ENCODE data around the gene NRROS.
"Not testable (repeated sequence)": the region's sequence is repeated elsewhere in the genome, so short reads cannot be mapped to it uniquely, and the experiment has no call there.

Gene NRROS

GRCh38 chr3:196634829-196635228 is 4.7 kb upstream of the NRROS start:
- DNase-seq, result no peak
- Histone ChIP-seq H3K36me3 (no peaks in the 10 kb centered on the region), H3K27me3 (ENCODE audit: insufficient read depth, low read depth, severe bottlenecking) (no peaks in the 10 kb centered on the region), H3K9me3 (ENCODE audit: severe bottlenecking) (no peaks in the 10 kb centered on the region), H3K4me3 (ENCODE audit: low read depth, low read length) (no peak overlapping the region), H3K27ac (no peak overlapping the region)
- TF ChIP-seq, protein P1, sequence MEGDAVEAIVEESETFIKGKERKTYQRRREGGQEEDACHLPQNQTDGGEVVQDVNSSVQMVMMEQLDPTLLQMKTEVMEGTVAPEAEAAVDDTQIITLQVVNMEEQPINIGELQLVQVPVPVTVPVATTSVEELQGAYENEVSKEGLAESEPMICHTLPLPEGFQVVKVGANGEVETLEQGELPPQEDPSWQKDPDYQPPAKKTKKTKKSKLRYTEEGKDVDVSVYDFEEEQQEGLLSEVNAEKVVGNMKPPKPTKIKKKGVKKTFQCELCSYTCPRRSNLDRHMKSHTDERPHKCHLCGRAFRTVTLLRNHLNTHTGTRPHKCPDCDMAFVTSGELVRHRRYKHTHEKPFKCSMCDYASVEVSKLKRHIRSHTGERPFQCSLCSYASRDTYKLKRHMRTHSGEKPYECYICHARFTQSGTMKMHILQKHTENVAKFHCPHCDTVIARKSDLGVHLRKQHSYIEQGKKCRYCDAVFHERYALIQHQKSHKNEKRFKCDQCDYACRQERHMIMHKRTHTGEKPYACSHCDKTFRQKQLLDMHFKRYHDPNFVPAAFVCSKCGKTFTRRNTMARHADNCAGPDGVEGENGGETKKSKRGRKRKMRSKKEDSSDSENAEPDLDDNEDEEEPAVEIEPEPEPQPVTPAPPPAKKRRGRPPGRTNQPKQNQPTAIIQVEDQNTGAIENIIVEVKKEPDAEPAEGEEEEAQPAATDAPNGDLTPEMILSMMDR (IDR thresholded peaks at IDR 0.05; ENCODE audit: low read depth, low read length), result no peak

GRCh38 chr3:196636369-196637349 is 2.8 kb upstream of the NRROS start:
- DNase-seq, result no peak
- no peak overlapping the region for H3K4me3 ChIP-seq (ENCODE audit: low read depth, low read length)
- H3K27me3 ChIP-seq (ENCODE audit: insufficient read depth, low read depth, severe bottlenecking), result no peaks in the 10 kb centered on the region
- TF ChIP-seq, protein P1 (IDR thresholded peaks at IDR 0.05; ENCODE audit: low read depth, low read length), result no peak
- no peaks in the 10 kb centered on the region for H3K36me3 ChIP-seq
- H3K9me3 ChIP-seq (ENCODE audit: severe bottlenecking), result no peaks in the 10 kb centered on the region
- no peak overlapping the region for H3K27ac ChIP-seq

- not testable (repeated sequence) for H3K9me3 ChIP-seq (ENCODE audit: severe bottlenecking); H3K27me3 ChIP-seq (ENCODE audit: insufficient read depth, low read depth, severe bottlenecking); H3K27ac ChIP-seq
Measured at GRCh38 chr3:196637941-196638340, 1.6 kb upstream of the NRROS start.

DNA sequence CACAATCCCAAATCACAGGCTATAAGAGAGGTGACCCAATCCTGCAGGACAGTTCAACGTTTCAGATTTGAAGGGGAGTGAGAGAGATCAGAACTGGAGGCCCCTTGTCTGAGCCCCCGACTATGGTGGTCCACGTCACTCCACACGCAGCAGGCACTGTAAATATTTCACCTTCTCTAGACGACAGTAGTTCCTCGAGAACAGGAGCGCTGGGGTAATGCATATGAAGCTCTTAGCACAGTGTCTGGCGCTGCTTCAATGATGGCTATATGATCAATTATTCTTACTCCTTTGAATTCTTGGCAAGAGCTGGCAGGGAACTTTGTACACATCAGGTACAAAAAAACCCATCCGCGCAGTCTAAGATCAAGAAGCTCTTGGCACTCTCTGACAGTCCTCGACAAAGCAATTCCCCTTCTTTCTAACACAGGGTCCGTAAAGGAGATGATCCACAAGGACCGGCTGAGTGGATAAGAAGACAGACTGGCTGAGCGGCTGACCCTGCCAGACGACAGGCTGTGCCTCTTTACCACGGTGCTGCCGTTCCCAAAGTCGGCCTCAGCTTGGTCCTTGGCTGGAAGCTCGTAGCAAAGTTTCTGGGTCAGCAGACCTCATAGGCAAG is 522 bp upstream of the NRROS start:
- Histone ChIP-seq H3K4me3 (ENCODE audit: low read depth, low read length) (no peak overlapping the region), H3K36me3 (no peaks in the 10 kb centered on the region), H3K27ac (no peak overlapping the region), H3K27me3 (ENCODE audit: insufficient read depth, low read depth, severe bottlenecking) (no peaks in the 10 kb centered on the region), H3K9me3 (ENCODE audit: severe bottlenecking) (no peaks in the 10 kb centered on the region)
- TF ChIP-seq, protein P1 (IDR thresholded peaks at IDR 0.05; ENCODE audit: low read depth, low read length), result no peak
- no peak for DNase-seq

More at GRCh38 chr3:196637941-196638340, 1.6 kb upstream of the NRROS start:
- H3K4me3 ChIP-seq (ENCODE audit: low read depth, low read length); H3K36me3 ChIP-seq; DNase-seq: not testable (repeated sequence)

DNA sequence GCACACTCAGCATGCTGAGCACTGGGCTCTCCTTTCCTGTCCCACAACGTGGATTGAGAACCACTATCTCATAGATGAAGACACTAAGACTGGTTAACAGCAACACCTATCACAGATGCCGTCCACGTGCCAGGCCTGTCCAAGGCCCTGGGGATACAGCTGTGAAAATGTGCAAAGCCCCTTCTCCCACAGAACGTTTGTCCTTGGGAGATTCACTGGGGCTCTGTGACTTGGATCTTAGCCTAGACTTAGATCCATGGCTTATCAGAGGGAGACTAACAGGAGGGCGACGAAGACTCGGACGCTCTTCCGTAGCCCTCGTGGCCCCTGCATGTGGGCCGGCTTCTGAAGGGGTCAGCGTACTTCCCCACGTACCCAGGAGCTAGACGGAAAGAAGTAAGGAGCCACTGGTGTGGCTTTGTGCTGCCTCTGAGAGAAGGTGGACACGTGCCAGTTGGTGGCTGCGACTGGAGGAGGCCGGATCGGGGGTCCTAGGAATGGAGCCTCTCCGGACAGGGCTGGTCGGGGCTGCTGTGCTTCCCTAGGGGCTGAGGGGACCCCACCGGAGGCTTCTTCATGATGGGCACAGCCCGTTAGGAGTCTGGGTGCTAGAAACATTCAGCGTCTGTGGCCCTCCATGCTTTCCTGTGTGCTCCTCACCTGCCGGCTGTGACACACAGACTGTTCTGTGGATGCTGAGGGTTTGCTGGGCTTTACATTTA is 964 bp downstream of the NRROS start:
- TF ChIP-seq, protein P1 (IDR thresholded peaks at IDR 0.05; ENCODE audit: low read depth, low read length), result no peak

More for the DNA sequence above, 964 bp downstream of the NRROS start:
- H3K4me3 ChIP-seq (ENCODE audit: low read depth, low read length), result no peak overlapping the region
- H3K27ac ChIP-seq, result no peak overlapping the region
- H3K9me3 ChIP-seq (ENCODE audit: severe bottlenecking), result no peaks in the 10 kb centered on the region
- H3K36me3 ChIP-seq, result no peaks in the 10 kb centered on the region
- H3K27me3 ChIP-seq (ENCODE audit: insufficient read depth, low read depth, severe bottlenecking), result no peaks in the 10 kb centered on the region
- no peak for DNase-seq

Measured in WERI-Rb-1 (cell line).